Activated CD4-positive, alpha-beta T cell treated with anti-CD3 and anti-CD28 coated beads, Interleukin-2, Interleukin-6, amounts not matched to agents 100 ng/mL and 50 ng/mL, durations not matched to agents 16 hours and 8 hours (primary cell): Measurements from ENCODE around the gene SUOX.
"Not testable (repeated sequence)": the region's sequence is repeated elsewhere in the genome, so short reads cannot be mapped to it uniquely, and the experiment has no call there.

Source experiments
- DNase-seq: peaks from one replicate; pipeline ENCODE4 v3.0.0-alpha.2; 2020

Gene SUOX

GRCh38 chr12:55996715-55997534 is at the start of gene SUOX:
Gene SUOX (plus strand): TSS chr12:55997276. CDS start chr12:56002222, 4,946 bp downstream.
- peak; percentile 67 for DNase-seq

GRCh38 chr12:55955344-55955743 is 41.7 kb upstream of the SUOX start:
- no peak for DNase-seq

GRCh38 chr12:55955800-55956508 is 41.1 kb upstream of the SUOX start:
- DNase-seq = peak; percentile 47

- no peak for DNase-seq
Observed at GRCh38 chr12:55957106-55957859, 39.8 kb upstream of the SUOX start.

GRCh38 chr12:55963760-55964159 is 33.3 kb upstream of the SUOX start:
- no peak for DNase-seq

GRCh38 chr12:55965240-55965639 is 31.8 kb upstream of the SUOX start:
- no peak for DNase-seq

GRCh38 chr12:55965941-55966407 is 31.1 kb upstream of the SUOX start, which contains the start of gene PMEL:
Gene PMEL (minus strand): TSS chr12:55966042. CDS start chr12:55966011, 31 bp downstream.
- no peak for DNase-seq

- DNase-seq = peak; percentile 94
Observed at GRCh38 chr12:55966408-55967281, 30.4 kb upstream of the SUOX start, which contains the start of gene CDK2. Gene CDK2 (plus strand): TSS chr12:55966830. CDS start chr12:55967009, 179 bp downstream.

GRCh38 chr12:55969356-55969755 is 27.7 kb upstream of the SUOX start:
- no peak for DNase-seq

- no peak for DNase-seq
Observed at GRCh38 chr12:55970775-55971174, 26.3 kb upstream of the SUOX start.

GRCh38 chr12:55972042-55972441 is 25.0 kb upstream of the SUOX start:
- no peak for DNase-seq

- DNase-seq = no peak
Observed at GRCh38 chr12:55972456-55972855, 24.6 kb upstream of the SUOX start.

- DNase-seq = peak; percentile 19
Observed at GRCh38 chr12:55972911-55973598, 24.0 kb upstream of the SUOX start.

GRCh38 chr12:55973599-55974307 is 23.3 kb upstream of the SUOX start, which contains the start of gene RAB5B:
Gene RAB5B (plus strand): TSS chr12:55974078. CDS start chr12:55986961, 12,883 bp downstream.
- peak; percentile 99 for DNase-seq

GRCh38 chr12:55974308-55974730 is 22.8 kb upstream of the SUOX start:
- DNase-seq = peak; percentile 53

GRCh38 chr12:55978393-55978792 is 18.7 kb upstream of the SUOX start:
- no peak for DNase-seq

GRCh38 chr12:55979069-55979468 is 18.0 kb upstream of the SUOX start:
- DNase-seq = no peak

GRCh38 chr12:55981882-55982281 is 15.2 kb upstream of the SUOX start:
- DNase-seq = not testable (repeated sequence)

- no peak for DNase-seq
Observed at GRCh38 chr12:55982319-55982936, 14.6 kb upstream of the SUOX start.

- no peak for DNase-seq
Observed at GRCh38 chr12:55983232-55983842, 13.7 kb upstream of the SUOX start.
